Breast epithelium (tissue), 4 donors: ENCODE data around the gene APOBR. TPM values are rescaled to one million over a fixed set of nuclear protein-coding genes. Genes with fewer than 3 reads are reported as not detected.

ENCODE experiments used
- DNase-seq, 2 donors: peaks; one replicate each; pipeline ENCODE4 v3.0.0-alpha.2; 2019; ENCODE audit warnings: low spot score in 2 of 2
- H3K27ac ChIP-seq, 2 donors: fragments of 200-600 bp; sonication (generic) in 1 of 2; one replicate each; pipeline ENCODE4 v1.5.1; 2016 to 2019; ENCODE audit warnings: mild to moderate bottlenecking in 1 of 2
- H3K27me3 ChIP-seq, 2 donors: fragments of 200-600 bp; sonication (generic) in 1 of 2; one replicate each; pipeline versions ENCODE4 v1.5.1 to v1.6.0; 2017 to 2019; ENCODE audit warnings: control low read depth in 1 of 2, mild to moderate bottlenecking in 1 of 2
- H3K36me3 ChIP-seq: fragments of 200-600 bp; one replicate; pipeline ENCODE4 v1.5.1; 2019
- H3K4me1 ChIP-seq, 2 donors: fragments of 200-600 bp; sonication (generic); one replicate each; pipeline ENCODE4 v1.5.1; 2016 to 2019; ENCODE audit warnings: control low read depth in 1 of 2
- H3K4me3 ChIP-seq, 3 donors: fragments of 200-600 bp; sonication (generic); 1 replicate in 2 of 3; 2 replicates in 1 of 3; pipeline ENCODE4 v1.5.1; 2016 to 2019; ENCODE audit warnings: mild to moderate bottlenecking in 3 of 3, moderate library complexity in 2 of 3
- H3K9me3 ChIP-seq, 2 donors: fragments of 200-600 bp; sonication (generic) in 1 of 2; one replicate each; pipeline ENCODE4 v1.5.1; 2016 to 2019; ENCODE audit warnings: control low read depth in 1 of 2
- POLR2A ChIP-seq: fragments of 450-650 bp; IDR thresholded peaks from one replicate; pipeline ENCODE4 v1.6.1; 2016; ENCODE audit warnings: antibody characterized with exemption, mild to moderate bottlenecking, moderate library complexity
- POLR2AphosphoS5 ChIP-seq, 3 donors: sonication (generic); formaldehyde crosslinking; IDR thresholded peaks; one replicate each; pipeline ENCODE4 v1.6.1; 2017; ENCODE audit warnings: antibody characterized with exemption in 3 of 3
- intact Hi-C: fragments of 100-400 bp; cut with DNase I; formaldehyde crosslinking; loops from one replicate; pipeline ENCODE4 v1.15.1; 2023; ENCODE audit warnings: low total_unique reads
- total RNA-seq, 3 donors: library from RNA; depleted of rRNA; stranded (reverse); fragments of >200 nt; gene quantifications; one replicate each; pipeline ENCODE4 v1.1.0, GENCODE V29; 2016
- TF ChIP-seq, protein P1 (sequence below), 3 donors: fragments of 450-650 bp; IDR thresholded peaks; one replicate each; pipeline ENCODE4 v1.5.1; 2016 to 2017; ENCODE audit warnings: antibody characterized with exemption in 3 of 3, mild to moderate bottlenecking in 3 of 3, moderate library complexity in 3 of 3

Gene APOBR
- total RNA-seq, 3 donors from 2014 or later: 0.66 to 3.1 (median 2.9) TPM

DNA sequence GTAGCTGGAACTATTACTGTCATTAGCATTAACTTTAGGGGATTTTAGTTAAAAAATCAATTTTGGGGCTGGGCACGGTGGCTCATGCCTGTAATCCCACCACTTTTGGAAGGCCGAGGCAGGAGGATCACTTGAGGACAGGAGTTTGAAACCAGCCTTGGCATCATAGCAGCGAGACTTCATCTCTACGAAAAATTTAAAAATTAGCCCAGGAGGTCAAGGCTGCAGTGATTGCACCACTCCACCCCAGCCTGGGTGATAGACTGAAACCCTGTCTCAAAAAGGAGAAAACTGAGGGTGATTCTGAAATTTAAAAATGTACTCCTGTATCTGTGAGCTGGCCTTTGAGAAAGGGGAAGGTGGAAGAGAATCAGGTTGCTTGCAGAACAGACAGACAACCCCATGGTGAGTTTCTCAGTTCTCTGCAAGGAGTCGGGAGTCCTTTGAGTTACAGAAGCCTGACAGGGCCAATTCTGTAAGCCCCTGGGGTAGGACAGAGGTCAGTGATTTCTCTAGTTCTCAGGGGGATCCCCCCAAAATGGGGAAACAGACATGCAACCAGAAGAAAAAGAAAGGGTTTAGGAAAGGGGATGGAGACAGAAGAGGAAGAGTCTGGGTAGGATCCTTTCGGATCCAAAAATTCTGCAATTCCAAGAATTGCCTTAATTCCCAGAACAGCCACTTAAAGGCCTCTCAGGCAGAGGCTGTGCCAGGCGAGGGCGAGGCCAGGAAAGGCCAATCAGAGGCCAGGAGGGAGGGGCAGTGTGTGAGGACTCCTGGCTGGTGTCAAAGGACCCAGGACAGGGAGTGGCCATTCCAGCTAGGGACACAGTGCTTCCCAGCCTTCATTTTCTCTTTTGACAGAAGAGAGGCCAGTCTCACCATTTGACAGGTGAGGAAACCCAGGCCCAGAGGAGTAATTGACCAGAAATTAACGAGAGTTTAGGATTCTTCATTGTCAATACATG lies 37.6 kb downstream of the APOBR start:
- DNase-seq: peak in 1 of 2 donors; percentile 69
- TF ChIP-seq, protein P1, sequence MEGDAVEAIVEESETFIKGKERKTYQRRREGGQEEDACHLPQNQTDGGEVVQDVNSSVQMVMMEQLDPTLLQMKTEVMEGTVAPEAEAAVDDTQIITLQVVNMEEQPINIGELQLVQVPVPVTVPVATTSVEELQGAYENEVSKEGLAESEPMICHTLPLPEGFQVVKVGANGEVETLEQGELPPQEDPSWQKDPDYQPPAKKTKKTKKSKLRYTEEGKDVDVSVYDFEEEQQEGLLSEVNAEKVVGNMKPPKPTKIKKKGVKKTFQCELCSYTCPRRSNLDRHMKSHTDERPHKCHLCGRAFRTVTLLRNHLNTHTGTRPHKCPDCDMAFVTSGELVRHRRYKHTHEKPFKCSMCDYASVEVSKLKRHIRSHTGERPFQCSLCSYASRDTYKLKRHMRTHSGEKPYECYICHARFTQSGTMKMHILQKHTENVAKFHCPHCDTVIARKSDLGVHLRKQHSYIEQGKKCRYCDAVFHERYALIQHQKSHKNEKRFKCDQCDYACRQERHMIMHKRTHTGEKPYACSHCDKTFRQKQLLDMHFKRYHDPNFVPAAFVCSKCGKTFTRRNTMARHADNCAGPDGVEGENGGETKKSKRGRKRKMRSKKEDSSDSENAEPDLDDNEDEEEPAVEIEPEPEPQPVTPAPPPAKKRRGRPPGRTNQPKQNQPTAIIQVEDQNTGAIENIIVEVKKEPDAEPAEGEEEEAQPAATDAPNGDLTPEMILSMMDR (IDR thresholded peaks at IDR 0.05): no peak
- TF ChIP-seq POLR2AphosphoS5 (IDR thresholded peaks at IDR 0.05): peak in 2 of 3 donors; percentile 79 to 85
- H3K36me3 ChIP-seq: no peaks in the 10 kb centered on the region
- intact Hi-C loops: no loop called here
- peak overlapping the region; percentile 66 to 75 for H3K27ac ChIP-seq
- no peak overlapping the region for H3K4me3 ChIP-seq
- no peaks in the 10 kb centered on the region for H3K27me3 ChIP-seq
- H3K9me3 ChIP-seq: no peaks in the 10 kb centered on the region
- H3K4me1 ChIP-seq: peaks cover 0 to 5% of the 10 kb centered on the region in 2 donors

DNA sequence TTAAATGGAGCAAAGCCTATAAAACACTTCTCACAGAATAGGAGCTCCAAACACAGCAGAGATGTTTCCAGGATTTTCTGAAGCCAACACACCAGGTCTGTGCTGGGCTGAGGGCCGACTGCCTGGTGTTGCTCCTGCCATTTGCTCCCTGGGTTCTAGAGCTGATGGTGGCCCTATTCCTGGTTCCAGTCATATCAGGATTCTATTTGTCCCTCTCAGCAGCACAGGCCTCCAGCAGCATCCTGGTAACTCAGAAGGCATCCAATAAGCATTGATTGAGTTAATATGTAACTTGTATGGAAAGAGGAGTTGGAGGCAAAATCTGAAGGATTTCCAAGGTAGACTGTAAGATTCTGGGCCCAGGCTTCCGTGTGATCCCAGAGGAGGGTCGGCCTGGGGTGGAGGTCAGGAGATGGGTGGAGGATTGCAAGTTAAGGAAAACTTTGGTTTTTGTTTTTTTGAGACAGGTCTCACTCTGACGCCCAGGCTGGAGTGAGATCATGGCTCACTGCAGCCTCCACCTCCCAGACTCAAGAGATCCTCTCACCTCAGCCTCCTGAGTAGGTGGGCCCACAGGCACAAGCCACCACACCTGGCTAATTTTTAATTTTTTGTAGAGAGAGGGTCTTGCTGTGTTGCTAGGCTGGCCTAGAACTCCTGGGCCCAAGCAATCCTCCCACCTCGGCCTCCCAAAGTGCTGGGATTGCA lies 38.7 kb downstream of the APOBR start:
- intact Hi-C loops: no loop called here
- Histone ChIP-seq H3K4me1 (peaks cover 0 to 5% of the 10 kb centered on the region in 2 donors), H3K4me3 (no peak overlapping the region), H3K36me3 (no peaks in the 10 kb centered on the region), H3K27me3 (no peaks in the 10 kb centered on the region), H3K9me3 (no peaks in the 10 kb centered on the region), H3K27ac (peak overlapping the region; percentile 66 to 75)
- TF ChIP-seq POLR2A (no peak), POLR2AphosphoS5 (IDR thresholded peaks at IDR 0.05) (no peak)
- TF ChIP-seq, protein P1 (IDR thresholded peaks at IDR 0.05): no peak
- DNase-seq: no peak

DNA sequence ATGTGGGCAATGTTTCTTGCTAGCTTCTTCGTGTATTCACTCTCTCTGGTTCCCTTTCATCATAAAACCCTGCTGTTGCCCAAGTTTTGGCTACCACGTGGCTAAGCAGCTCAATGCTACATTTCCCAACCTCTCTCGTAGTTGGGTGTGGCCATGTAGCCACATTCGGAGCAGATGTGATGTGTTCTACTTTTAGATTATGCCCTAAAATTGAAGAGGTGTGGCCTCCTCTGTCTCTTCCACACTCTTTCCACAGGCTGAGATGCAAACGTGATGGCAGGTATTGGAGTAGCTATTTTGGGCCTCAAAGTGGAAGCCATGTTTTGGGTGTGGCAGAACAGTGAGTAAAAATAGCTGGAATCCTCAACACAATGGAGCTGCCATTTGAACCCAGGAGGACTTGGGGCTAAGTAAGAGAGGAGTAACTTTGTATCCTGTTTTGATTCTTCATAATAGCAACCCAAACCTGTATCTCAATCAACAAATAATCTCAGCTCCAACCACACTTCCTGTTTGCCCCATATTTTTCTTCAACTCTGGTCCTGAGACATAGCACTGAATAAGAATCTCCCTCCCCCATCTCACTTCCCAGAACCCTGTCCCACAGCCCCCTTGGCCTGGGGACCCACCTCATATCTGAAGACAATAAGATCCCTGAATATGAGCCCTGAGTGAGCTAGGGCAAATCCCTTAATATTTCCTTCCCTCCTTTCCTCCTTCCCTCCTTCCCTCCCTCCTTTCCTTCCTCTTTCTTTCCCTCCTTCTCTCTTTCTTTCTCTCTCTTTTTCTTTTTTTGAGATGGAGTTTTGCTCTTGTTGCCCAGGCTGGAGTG lies 40.3 kb downstream of the APOBR start:
- intact Hi-C loops: no loop called here
- Histone ChIP-seq H3K4me1 (peaks cover 0 to 10% of the 10 kb centered on the region in 2 donors), H3K9me3 (no peaks in the 10 kb centered on the region)

DNA sequence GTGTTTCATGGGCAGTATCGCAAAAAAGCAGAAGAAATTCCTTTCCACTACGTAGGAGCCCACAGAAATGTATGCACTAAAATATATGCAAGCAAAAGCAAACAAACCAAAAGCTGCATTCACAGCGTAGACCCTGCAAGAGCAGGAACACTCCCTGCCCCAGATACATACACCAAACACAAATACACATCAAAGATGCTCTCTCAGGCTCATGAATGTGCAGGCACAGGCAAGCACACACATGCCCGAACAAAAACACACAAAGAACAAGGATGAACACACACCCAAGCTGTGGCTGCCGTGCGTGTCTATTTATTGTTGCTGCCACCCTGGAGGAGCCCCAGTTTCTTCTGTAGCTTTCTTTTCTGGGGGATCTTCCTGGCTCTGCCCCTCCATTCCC lies 42.6 kb downstream of the APOBR start:
- no peaks in the 10 kb centered on the region for H3K9me3 ChIP-seq
- peak overlapping the region; percentile 56 to 86 (median 69) for H3K4me3 ChIP-seq
- H3K4me1 ChIP-seq: peaks cover 0 to 10% of the 10 kb centered on the region in 2 donors
- TF ChIP-seq, protein P1 (IDR thresholded peaks at IDR 0.05): no peak
- no peaks in the 10 kb centered on the region for H3K36me3 ChIP-seq
- peak overlapping the region; percentile 99 for H3K27ac ChIP-seq
- intact Hi-C loops: no loop called here
- DNase-seq: no peak
- H3K27me3 ChIP-seq: no peaks in the 10 kb centered on the region

More for the DNA sequence above, 40.3 kb downstream of the APOBR start:
- H3K4me3 ChIP-seq: no peak overlapping the region
- TF ChIP-seq, protein P1 (IDR thresholded peaks at IDR 0.05): no peak
- TF ChIP-seq POLR2AphosphoS5 (IDR thresholded peaks at IDR 0.05): peak; percentile 57 to 99 (median 79)
- H3K27ac ChIP-seq: peak overlapping the region; percentile 66 to 75
- DNase-seq: no peak
- no peaks in the 10 kb centered on the region for H3K27me3 ChIP-seq
- H3K36me3 ChIP-seq: no peaks in the 10 kb centered on the region
